Parathyroid adenoma (tissue), 2 donors: Measurements from ENCODE around the gene DAD1.
"Not testable (repeated sequence)": the region's sequence is repeated elsewhere in the genome, so short reads cannot be mapped to it uniquely, and the experiment has no call there.

Experiments
- H2AFZ ChIP-seq: fragments of 300-600 bp; sonication (generic); one replicate; pipeline ENCODE4 v1.7.0; 2017; ENCODE audit warnings: antibody characterized with exemption, mild to moderate bottlenecking
- H3K27ac ChIP-seq: fragments of 300-600 bp; sonication (generic); one replicate; pipeline ENCODE4 v1.7.0; 2017
- H3K27me3 ChIP-seq: fragments of 300-600 bp; sonication (generic); one replicate; pipeline ENCODE4 v1.7.0; 2017; ENCODE audit warnings: low read length; ENCODE audit not compliant: control insufficient read depth, insufficient read depth
- H3K36me3 ChIP-seq: fragments of 300-600 bp; sonication (generic); one replicate; pipeline ENCODE4 v1.7.0; 2017; ENCODE audit warnings: low read length; ENCODE audit not compliant: control insufficient read depth, insufficient read depth
- H3K4me1 ChIP-seq: fragments of 300-600 bp; sonication (generic); one replicate; pipeline ENCODE4 v1.7.0; 2017; ENCODE audit warnings: control low read depth
- H3K4me2 ChIP-seq: fragments of 300-600 bp; sonication (generic); one replicate; pipeline ENCODE4 v1.7.0; 2017; ENCODE audit warnings: low read length
- H3K4me3 ChIP-seq: fragments of 300-600 bp; sonication (generic); one replicate; pipeline ENCODE4 v1.7.0; 2017; ENCODE audit warnings: low read depth, low read length
- H3K79me2 ChIP-seq: fragments of 300-600 bp; sonication (generic); one replicate; pipeline ENCODE4 v1.7.0; 2017; ENCODE audit warnings: control low read depth
- H3K9ac ChIP-seq: fragments of 300-600 bp; sonication (generic); one replicate; pipeline ENCODE4 v1.7.0; 2017; ENCODE audit warnings: mild to moderate bottlenecking
- H3K9me3 ChIP-seq: fragments of 300-600 bp; sonication (generic); one replicate; pipeline ENCODE4 v1.7.0; 2017; ENCODE audit warnings: low read length; ENCODE audit not compliant: control insufficient read depth
- CTCF ChIP-seq: fragments of 300-600 bp; sonication (generic); IDR thresholded peaks from one replicate; pipeline ENCODE4 v1.7.0; 2017; ENCODE audit warnings: antibody characterized with exemption, mild to moderate bottlenecking
- donor health status: primary hyperparathyroidism.

DAD1 gene

GRCh38 chr14:22545842-22546721 is 42.9 kb downstream of the DAD1 start:
- Histone ChIP-seq H3K27ac (no peak overlapping the region), H3K4me2 (no peak overlapping the region), H3K27me3 (no peaks in the 10 kb centered on the region), H3K4me1 (no peaks in the 10 kb centered on the region), H3K36me3 (no peaks in the 10 kb centered on the region), H3K4me3 (no peak overlapping the region), H3K9me3 (no peaks in the 10 kb centered on the region), H3K9ac (no peak overlapping the region), H2AFZ (no peak overlapping the region), H3K79me2 (no peaks in the 10 kb centered on the region)
- no peak for TF ChIP-seq CTCF

- no peak for TF ChIP-seq CTCF
- H2AFZ ChIP-seq = no peak overlapping the region
- no peaks in the 10 kb centered on the region for H3K27me3 ChIP-seq
- no peaks in the 10 kb centered on the region for H3K79me2 ChIP-seq
- no peak overlapping the region for H3K27ac ChIP-seq
- no peak overlapping the region for H3K4me3 ChIP-seq
- H3K9ac ChIP-seq = no peak overlapping the region
- no peaks in the 10 kb centered on the region for H3K9me3 ChIP-seq
- no peak overlapping the region for H3K4me2 ChIP-seq
- H3K4me1 ChIP-seq = no peaks in the 10 kb centered on the region
- no peaks in the 10 kb centered on the region for H3K36me3 ChIP-seq
These were observed 44.1 kb downstream of the DAD1 start for GRCh38 chr14:22544881-22545420.

GRCh38 chr14:22544406-22544805 is 44.6 kb downstream of the DAD1 start:
- TF ChIP-seq CTCF = no peak

GRCh38 chr14:22543570-22544357 is 45.3 kb downstream of the DAD1 start:
- H2AFZ ChIP-seq, H3K79me2 ChIP-seq, H3K36me3 ChIP-seq, H3K27me3 ChIP-seq, H3K4me3 ChIP-seq, H3K4me2 ChIP-seq, H3K27ac ChIP-seq, H3K9me3 ChIP-seq, H3K9ac ChIP-seq, H3K4me1 ChIP-seq: not testable (repeated sequence)

More at GRCh38 chr14:22544406-22544805, 44.6 kb downstream of the DAD1 start:
- Histone ChIP-seq H3K4me3 (no peak overlapping the region), H3K79me2 (no peaks in the 10 kb centered on the region), H3K27ac (no peak overlapping the region), H3K27me3 (no peaks in the 10 kb centered on the region), H3K4me2 (no peak overlapping the region), H3K9me3 (no peaks in the 10 kb centered on the region), H3K36me3 (no peaks in the 10 kb centered on the region), H2AFZ (no peak overlapping the region), H3K9ac (no peak overlapping the region), H3K4me1 (no peaks in the 10 kb centered on the region)

- no peaks in the 10 kb centered on the region for H3K27me3 ChIP-seq
These were observed 46.7 kb downstream of the DAD1 start for GRCh38 chr14:22542360-22542759.

More at GRCh38 chr14:22542360-22542759, 46.7 kb downstream of the DAD1 start:
- no peaks in the 10 kb centered on the region for H3K9me3 ChIP-seq
- no peaks in the 10 kb centered on the region for H3K4me1 ChIP-seq
- no peaks in the 10 kb centered on the region for H3K79me2 ChIP-seq
- H3K27ac ChIP-seq = no peak overlapping the region
- no peak overlapping the region for H3K4me3 ChIP-seq
- H3K36me3 ChIP-seq = no peaks in the 10 kb centered on the region
- H3K9ac ChIP-seq = no peak overlapping the region
- no peak overlapping the region for H2AFZ ChIP-seq
- no peak for TF ChIP-seq CTCF
- H3K4me2 ChIP-seq = no peak overlapping the region
